PFSK-1 (cell line): ENCODE measurements around the gene KCNQ1.

Experiments
- FOXP2 ChIP-seq: optimal IDR thresholded peaks from 2 replicates; pipeline ENCODE3; 2011; ENCODE audit warnings: borderline replicate concordance, control low read depth, inconsistent platforms; ENCODE audit not compliant: insufficient read depth; ENCODE audit errors: extremely low read length, extremely low read depth
- POLR2AphosphoS5 ChIP-seq: IDR thresholded peaks from 2 replicates; pipeline ENCODE4 v1.6.1; 2012; ENCODE audit warnings: low read depth, mild to moderate bottlenecking, control low read depth, low read length, moderate library complexity
- SIN3A ChIP-seq: IDR thresholded peaks from 2 replicates; pipeline ENCODE4 v1.6.1; 2012; ENCODE audit warnings: mild to moderate bottlenecking, low read length, moderate library complexity, borderline replicate concordance; ENCODE audit not compliant: insufficient read depth
- TAF1 ChIP-seq: IDR thresholded peaks from 2 replicates; pipeline ENCODE4 v1.6.1; 2012; ENCODE audit warnings: low read length, control low read depth, borderline replicate concordance; ENCODE audit not compliant: insufficient read depth
- TF ChIP-seq, protein P1 (sequence below), 2 experiments: IDR thresholded peaks; 2 replicates each; pipeline versions ENCODE4 v1.6.1 to v1.8.0; 2011 to 2012; ENCODE audit warnings: low read depth in 2 of 2, low read length in 2 of 2, control low read depth in 1 of 2, inconsistent platforms in 1 of 2, mild to moderate bottlenecking in 1 of 2, moderate library complexity in 1 of 2; ENCODE audit not compliant: insufficient read depth in 1 of 2

Gene KCNQ1

DNA sequence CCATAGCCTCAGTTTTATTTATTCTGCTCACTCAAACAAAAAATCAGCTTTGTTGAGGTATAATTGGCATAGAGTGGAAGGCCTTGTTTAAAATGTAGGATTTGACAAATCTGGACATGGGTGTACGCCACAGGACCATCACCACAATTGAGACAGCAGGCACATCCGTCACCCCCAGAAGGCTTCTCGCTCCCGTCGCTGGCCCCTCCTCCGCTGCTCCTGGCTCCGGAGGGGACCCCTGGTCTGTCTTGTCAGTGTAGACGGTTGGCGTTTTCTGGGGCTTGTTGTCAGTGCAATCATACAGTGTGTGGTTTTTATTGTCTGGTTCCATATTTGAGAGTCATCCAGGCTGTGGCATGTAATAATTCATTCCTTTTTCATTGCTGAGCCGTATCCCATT, 97.6 kb downstream of the KCNQ1 start:
- TF ChIP-seq FOXP2 (no peak), TAF1 (no peak), SIN3A (no peak), POLR2AphosphoS5 (no peak)
- TF ChIP-seq, protein P1, sequence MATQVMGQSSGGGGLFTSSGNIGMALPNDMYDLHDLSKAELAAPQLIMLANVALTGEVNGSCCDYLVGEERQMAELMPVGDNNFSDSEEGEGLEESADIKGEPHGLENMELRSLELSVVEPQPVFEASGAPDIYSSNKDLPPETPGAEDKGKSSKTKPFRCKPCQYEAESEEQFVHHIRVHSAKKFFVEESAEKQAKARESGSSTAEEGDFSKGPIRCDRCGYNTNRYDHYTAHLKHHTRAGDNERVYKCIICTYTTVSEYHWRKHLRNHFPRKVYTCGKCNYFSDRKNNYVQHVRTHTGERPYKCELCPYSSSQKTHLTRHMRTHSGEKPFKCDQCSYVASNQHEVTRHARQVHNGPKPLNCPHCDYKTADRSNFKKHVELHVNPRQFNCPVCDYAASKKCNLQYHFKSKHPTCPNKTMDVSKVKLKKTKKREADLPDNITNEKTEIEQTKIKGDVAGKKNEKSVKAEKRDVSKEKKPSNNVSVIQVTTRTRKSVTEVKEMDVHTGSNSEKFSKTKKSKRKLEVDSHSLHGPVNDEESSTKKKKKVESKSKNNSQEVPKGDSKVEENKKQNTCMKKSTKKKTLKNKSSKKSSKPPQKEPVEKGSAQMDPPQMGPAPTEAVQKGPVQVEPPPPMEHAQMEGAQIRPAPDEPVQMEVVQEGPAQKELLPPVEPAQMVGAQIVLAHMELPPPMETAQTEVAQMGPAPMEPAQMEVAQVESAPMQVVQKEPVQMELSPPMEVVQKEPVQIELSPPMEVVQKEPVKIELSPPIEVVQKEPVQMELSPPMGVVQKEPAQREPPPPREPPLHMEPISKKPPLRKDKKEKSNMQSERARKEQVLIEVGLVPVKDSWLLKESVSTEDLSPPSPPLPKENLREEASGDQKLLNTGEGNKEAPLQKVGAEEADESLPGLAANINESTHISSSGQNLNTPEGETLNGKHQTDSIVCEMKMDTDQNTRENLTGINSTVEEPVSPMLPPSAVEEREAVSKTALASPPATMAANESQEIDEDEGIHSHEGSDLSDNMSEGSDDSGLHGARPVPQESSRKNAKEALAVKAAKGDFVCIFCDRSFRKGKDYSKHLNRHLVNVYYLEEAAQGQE (IDR thresholded peaks at IDR 0.05; ENCODE audit: insufficient read depth in 1 of 2, low read depth in 2 of 2, low read length in 2 of 2), result no peak

DNA sequence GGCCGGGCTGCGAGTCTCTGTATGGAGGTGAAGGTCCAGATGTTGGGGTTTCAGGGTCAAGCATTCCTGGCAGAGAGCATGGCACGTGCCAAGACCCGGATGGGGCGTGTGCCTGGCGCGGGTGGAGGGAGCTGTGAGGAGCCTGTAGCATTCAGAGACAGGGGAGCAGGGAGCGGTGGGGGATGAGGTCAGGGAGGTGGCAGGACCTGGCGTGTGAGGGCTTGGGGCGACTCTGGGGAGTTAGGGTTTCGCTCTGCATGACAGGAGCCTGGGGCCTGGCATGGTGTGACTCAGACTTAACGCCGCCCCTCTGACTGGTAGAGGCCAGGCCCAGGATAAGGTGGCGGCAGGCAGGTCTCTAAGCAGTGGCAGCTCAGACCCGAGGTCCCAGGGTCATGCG, 103.0 kb downstream of the KCNQ1 start:
- TF ChIP-seq FOXP2, result no peak
- no peak for TF ChIP-seq TAF1
- no peak for TF ChIP-seq POLR2AphosphoS5
- TF ChIP-seq, protein P1 (IDR thresholded peaks at IDR 0.05; ENCODE audit: insufficient read depth in 1 of 2, low read depth in 2 of 2, low read length in 2 of 2), result no peak
- TF ChIP-seq SIN3A, result no peak

DNA sequence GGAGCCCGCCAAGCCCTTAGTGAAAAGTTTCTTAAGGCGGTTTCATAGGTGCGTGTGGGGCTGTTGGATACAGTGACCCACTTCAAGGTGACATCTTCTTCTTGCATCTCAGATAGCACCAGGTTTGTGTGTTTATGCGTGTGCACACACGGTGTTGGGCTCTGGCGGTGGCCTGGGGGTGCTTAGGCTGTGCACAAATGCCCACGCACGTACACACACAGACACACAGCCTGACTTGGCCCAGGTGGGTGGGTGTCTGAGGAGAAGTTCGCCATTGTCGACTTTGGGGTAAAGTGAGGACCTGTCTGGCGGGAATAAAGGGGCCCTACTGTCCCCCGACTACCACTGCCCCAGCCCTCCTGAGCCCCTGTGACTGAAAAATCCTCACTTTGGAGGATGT, 103.8 kb downstream of the KCNQ1 start:
- TF ChIP-seq POLR2AphosphoS5 (no peak), FOXP2 (no peak), SIN3A (no peak), TAF1 (no peak)
- TF ChIP-seq, protein P1 (IDR thresholded peaks at IDR 0.05; ENCODE audit: insufficient read depth in 1 of 2, low read depth in 2 of 2, low read length in 2 of 2), result no peak

DNA sequence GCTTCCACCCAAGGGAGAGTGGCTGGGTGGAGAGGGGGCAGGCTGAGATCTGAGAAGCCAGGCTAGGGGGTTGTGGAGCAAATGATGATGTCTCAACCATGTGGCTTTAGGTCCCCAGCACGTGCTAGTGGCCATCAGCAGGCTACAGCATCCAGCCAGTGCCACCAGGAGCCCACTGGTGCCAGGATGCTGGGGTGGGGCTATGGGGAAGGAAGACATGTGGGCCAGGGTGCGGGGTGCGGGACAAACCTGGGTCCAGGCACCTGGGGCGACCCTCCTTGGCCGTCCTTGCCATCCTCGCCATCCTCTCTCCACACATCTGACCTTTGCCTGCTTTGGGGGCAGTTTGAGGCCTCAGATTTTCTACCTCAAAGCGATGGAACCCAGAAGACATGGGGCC, 104.3 kb downstream of the KCNQ1 start:
- no peak for TF ChIP-seq SIN3A
- TF ChIP-seq POLR2AphosphoS5, result no peak
- TF ChIP-seq TAF1, result no peak
- TF ChIP-seq FOXP2, result no peak
- TF ChIP-seq, protein P1 (IDR thresholded peaks at IDR 0.05; ENCODE audit: insufficient read depth in 1 of 2, low read depth in 2 of 2, low read length in 2 of 2), result no peak

DNA sequence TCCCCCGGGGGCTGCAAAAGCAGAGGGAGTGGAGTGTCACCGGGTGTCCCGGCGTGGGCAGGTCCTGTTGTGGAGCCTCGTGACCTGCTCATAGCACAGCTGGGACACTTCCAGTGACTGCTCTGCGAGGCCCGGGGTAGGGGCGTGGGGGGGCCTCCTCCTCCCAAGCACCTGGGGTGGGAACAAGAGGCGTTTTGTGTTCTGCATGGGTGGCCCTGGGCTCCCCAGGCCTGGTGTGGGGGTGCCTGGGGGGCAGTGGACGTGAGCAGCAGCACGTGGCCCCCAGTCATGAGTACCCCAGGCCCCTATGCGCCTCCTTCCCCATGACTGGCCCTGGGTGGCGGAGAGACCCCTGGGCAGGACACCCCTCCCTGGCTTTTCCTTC, 104.7 kb downstream of the KCNQ1 start:
- TF ChIP-seq POLR2AphosphoS5 (no peak), TAF1 (no peak), SIN3A (no peak), FOXP2 (no peak)
- TF ChIP-seq, protein P1 (IDR thresholded peaks at IDR 0.05; ENCODE audit: insufficient read depth in 1 of 2, low read depth in 2 of 2, low read length in 2 of 2), result no peak
